Endodermal cell (in vitro differentiated cells): ENCODE measurements around the gene SHROOM4. TPM values are rescaled to one million over a fixed set of nuclear protein-coding genes. Genes with fewer than 3 reads are reported as not detected.

Experiments used
- DNase-seq: peaks from one replicate; pipeline ENCODE4 v3.0.0-alpha.2; 2017
- H3K27ac ChIP-seq: 2 replicates; pipeline ENCODE4 v1.5.1; 2013; ENCODE audit warnings: mild to moderate bottlenecking, low read depth, low read length, moderate library complexity
- H3K27me3 ChIP-seq: 2 replicates; pipeline ENCODE4 v1.6.1; 2013; ENCODE audit warnings: mild to moderate bottlenecking, low read length, moderate library complexity; ENCODE audit not compliant: insufficient read depth, control insufficient read depth, poor library complexity, severe bottlenecking
- H3K36me3 ChIP-seq: 2 replicates; pipeline ENCODE4 v1.7.0; 2013; ENCODE audit warnings: mild to moderate bottlenecking, low read length, moderate library complexity; ENCODE audit not compliant: control insufficient read depth, insufficient read depth
- H3K4me1 ChIP-seq: one replicate; pipeline ENCODE4 v1.7.0; 2013; ENCODE audit warnings: low read length; ENCODE audit not compliant: control insufficient read depth, insufficient read depth
- H3K4me3 ChIP-seq: 2 replicates; pipeline ENCODE4 v1.5.1; 2013; ENCODE audit warnings: mild to moderate bottlenecking, low read length, moderate library complexity
- H3K9ac ChIP-seq: 2 replicates; pipeline ENCODE4 v1.6.1; 2013; ENCODE audit warnings: mild to moderate bottlenecking, low read length, moderate library complexity; ENCODE audit not compliant: poor library complexity, severe bottlenecking; ENCODE audit errors: extremely low read depth
- H3K9me3 ChIP-seq: 2 replicates; pipeline ENCODE4 v1.6.1; 2013; ENCODE audit warnings: mild to moderate bottlenecking, low read length, moderate library complexity; ENCODE audit not compliant: control insufficient read depth
- H3K27ac Mint-ChIP-seq: 2 replicates; pipeline ENCODE4 v1.8.0; 2020; ENCODE audit warnings: mixed read lengths
- H3K27me3 Mint-ChIP-seq: 2 replicates; pipeline ENCODE4 v1.8.0; 2021; ENCODE audit warnings: mild to moderate bottlenecking, mixed read lengths; ENCODE audit not compliant: insufficient read depth
- H3K36me3 Mint-ChIP-seq: 2 replicates; pipeline ENCODE4 v1.8.0; 2020; ENCODE audit warnings: low read depth, mixed read lengths
- H3K4me1 Mint-ChIP-seq: 2 replicates; pipeline ENCODE4 v1.8.0; 2020; ENCODE audit warnings: mixed read lengths
- H3K4me3 Mint-ChIP-seq: 2 replicates; pipeline ENCODE4 v1.8.0; 2020; ENCODE audit warnings: mild to moderate bottlenecking, moderate library complexity, mixed read lengths
- H3K9me3 Mint-ChIP-seq: 2 replicates; pipeline ENCODE4 v1.8.0; 2020; ENCODE audit warnings: mild to moderate bottlenecking, mixed read lengths
- WGBS, 2 experiments: methylation state at CpG; one replicate each; pipeline versions ENCODE4 v1.1.5 to v1.1.7; 2013; ENCODE audit warnings: missing lambda C conversion rate in 2 of 2, mixed read lengths in 1 of 2; ENCODE audit not compliant: insufficient coverage in 1 of 2, insufficient read length in 1 of 2; 5-methylcytosine and 5-hydroxymethylcytosine counted together
- total RNA-seq, 2 donors: library from RNA; stranded (reverse); fragmentation: NEBNext Ultra II Directional in 1 of 2; extraction: Animal tissue kit (Norgen Biotek cat#: 25700) in 1 of 2; gene quantifications; 2 replicates in 1 of 2; 3 replicates in 1 of 2; pipeline ENCODE4 v1.2.1, GENCODE V29; 2021
- TF ChIP-seq, protein P1 (sequence below): fragments of 200-600 bp; sonication (generic); conservative IDR thresholded peaks from 2 replicates; pipeline ENCODE4 v1.5.0; 2021; ENCODE audit warnings: antibody characterized with exemption, mild to moderate bottlenecking

The SHROOM4 gene
- total RNA-seq, 2 donors from 2014 or later, result 17.7 to 20.5 TPM

DNA sequence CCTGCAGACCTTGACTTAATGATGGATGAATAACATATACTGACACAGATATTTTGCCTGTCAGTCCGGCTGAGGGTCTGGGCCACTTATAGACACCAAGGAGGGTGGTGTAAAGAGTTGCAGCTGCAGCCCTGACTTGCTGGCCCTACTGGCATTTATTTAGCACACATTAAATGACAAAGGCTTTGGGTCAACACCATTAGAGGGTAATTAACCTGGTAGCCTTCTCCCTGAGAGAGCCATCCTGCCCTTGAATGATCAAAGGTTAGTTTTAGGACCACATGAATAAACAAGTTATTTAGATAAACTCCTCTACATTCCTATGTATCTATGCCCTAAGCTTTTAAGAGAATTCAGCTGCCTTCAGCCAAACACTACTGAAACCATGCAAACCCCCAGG is 232.6 kb downstream of the SHROOM4 start:
- H3K27me3 ChIP-seq, result no peaks in the 10 kb centered on the region
- no peak overlapping the region for H3K27ac ChIP-seq
- Mint-ChIP-seq H3K4me1 (no peaks in the 10 kb centered on the region), H3K36me3 (no peaks in the 10 kb centered on the region), H3K27ac (no peak overlapping the region), H3K4me3 (no peak overlapping the region), H3K9me3 (peaks cover 48% of the 10 kb centered on the region), H3K27me3 (peaks cover 42% of the 10 kb centered on the region)
- no peak overlapping the region for H3K4me3 ChIP-seq
- WGBS, 2 experiments, result 83% methylated on average over 1 of the region's 1 CpG; no CpG with 5 or more reads in 1 of the 2 experiments
- no peaks in the 10 kb centered on the region for H3K4me1 ChIP-seq
- no peaks in the 10 kb centered on the region for H3K36me3 ChIP-seq
- peaks cover 12% of the 10 kb centered on the region for H3K9me3 ChIP-seq
- TF ChIP-seq, protein P1, sequence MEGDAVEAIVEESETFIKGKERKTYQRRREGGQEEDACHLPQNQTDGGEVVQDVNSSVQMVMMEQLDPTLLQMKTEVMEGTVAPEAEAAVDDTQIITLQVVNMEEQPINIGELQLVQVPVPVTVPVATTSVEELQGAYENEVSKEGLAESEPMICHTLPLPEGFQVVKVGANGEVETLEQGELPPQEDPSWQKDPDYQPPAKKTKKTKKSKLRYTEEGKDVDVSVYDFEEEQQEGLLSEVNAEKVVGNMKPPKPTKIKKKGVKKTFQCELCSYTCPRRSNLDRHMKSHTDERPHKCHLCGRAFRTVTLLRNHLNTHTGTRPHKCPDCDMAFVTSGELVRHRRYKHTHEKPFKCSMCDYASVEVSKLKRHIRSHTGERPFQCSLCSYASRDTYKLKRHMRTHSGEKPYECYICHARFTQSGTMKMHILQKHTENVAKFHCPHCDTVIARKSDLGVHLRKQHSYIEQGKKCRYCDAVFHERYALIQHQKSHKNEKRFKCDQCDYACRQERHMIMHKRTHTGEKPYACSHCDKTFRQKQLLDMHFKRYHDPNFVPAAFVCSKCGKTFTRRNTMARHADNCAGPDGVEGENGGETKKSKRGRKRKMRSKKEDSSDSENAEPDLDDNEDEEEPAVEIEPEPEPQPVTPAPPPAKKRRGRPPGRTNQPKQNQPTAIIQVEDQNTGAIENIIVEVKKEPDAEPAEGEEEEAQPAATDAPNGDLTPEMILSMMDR, result no peak
- no peak overlapping the region for H3K9ac ChIP-seq
- no peak for DNase-seq

DNA sequence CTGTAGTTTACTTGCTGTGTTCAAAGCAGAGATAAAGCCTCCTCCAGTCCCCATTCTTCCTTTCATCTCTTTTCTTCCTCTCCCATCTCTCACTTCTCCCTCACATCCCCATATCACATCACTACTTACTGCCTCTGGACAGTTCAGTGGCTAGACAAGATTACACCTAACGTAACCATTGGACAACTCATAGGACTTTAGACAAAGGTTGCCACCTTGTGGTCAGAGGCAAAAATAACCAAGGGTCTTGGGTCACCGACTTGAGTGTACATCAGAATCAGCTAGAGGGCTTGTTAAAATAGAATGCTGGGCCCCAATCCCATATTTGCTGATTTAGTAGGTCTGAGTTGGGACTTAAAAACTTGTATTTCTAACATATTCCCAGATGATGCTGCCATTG is 234.0 kb downstream of the SHROOM4 start:
- Histone ChIP-seq H3K4me3 (no peak overlapping the region), H3K9me3 (peaks cover 12% of the 10 kb centered on the region), H3K4me1 (no peaks in the 10 kb centered on the region), H3K27me3 (no peaks in the 10 kb centered on the region), H3K9ac (no peak overlapping the region), H3K27ac (no peak overlapping the region), H3K36me3 (no peaks in the 10 kb centered on the region)
- 31% methylated on average over 2 of the region's 2 CpGs; no CpG with 5 or more reads in 1 of the 2 experiments for WGBS, 2 experiments
- H3K9me3 Mint-ChIP-seq, result peaks cover 42% of the 10 kb centered on the region
- H3K27ac Mint-ChIP-seq, result no peak overlapping the region
- no peak overlapping the region for H3K4me3 Mint-ChIP-seq
- H3K4me1 Mint-ChIP-seq, result no peaks in the 10 kb centered on the region
- peak; percentile 74 for DNase-seq
- peaks cover 38% of the 10 kb centered on the region for H3K27me3 Mint-ChIP-seq
- TF ChIP-seq, protein P1, result peak; percentile 78
- H3K36me3 Mint-ChIP-seq, result no peaks in the 10 kb centered on the region

DNA sequence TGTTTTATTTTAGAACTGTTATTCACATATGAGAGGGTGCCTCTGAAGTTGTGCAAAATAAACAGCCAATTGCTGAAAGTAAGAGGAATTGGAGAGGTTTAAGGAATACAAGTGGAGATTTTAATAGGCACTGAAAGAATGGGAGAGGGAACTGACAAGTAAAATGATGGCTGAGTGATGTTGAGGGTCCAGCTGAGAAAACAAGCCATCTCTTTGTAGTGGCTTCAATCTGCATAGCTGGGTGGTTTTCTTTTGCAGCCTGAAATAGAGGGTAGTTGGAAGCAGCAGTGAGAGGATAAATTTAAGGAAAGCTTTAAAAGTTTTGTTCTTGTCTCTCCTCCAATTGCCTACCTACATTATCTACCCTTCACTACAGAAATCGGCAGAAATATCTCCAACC is 236.7 kb downstream of the SHROOM4 start:
- no peaks in the 10 kb centered on the region for H3K36me3 ChIP-seq
- H3K9me3 ChIP-seq, result no peaks in the 10 kb centered on the region
- H3K9ac ChIP-seq, result no peak overlapping the region
- H3K27ac ChIP-seq, result no peak overlapping the region
- Mint-ChIP-seq H3K4me3 (no peak overlapping the region), H3K9me3 (peaks cover 29% of the 10 kb centered on the region), H3K4me1 (no peaks in the 10 kb centered on the region), H3K27ac (no peak overlapping the region), H3K27me3 (peaks cover 40% of the 10 kb centered on the region), H3K36me3 (no peaks in the 10 kb centered on the region)
- H3K27me3 ChIP-seq, result no peaks in the 10 kb centered on the region
- TF ChIP-seq, protein P1, result no peak
- no peak for DNase-seq
- no peak overlapping the region for H3K4me3 ChIP-seq
- H3K4me1 ChIP-seq, result no peaks in the 10 kb centered on the region
- no CpG with 5 or more reads among the region's 1 CpG for WGBS, 2 experiments
